Endothelial cell of umbilical vein (primary cell): ENCODE data around the gene ATXN10. TPM values are rescaled to one million over a fixed set of nuclear protein-coding genes. Genes with fewer than 3 reads are reported as not detected.

Experiments
- BruUV-seq: library from RNA; stranded (reverse); fragments of 400-500 nt; replicated peaks from 2 replicates; lab custom pipeline; 2021; lab: Mats Ljungman, UMichigan
- CTCF ChIA-PET: fragments of 300-600, 350-600 bp; sonication (Branson Sonifier 250); formaldehyde crosslinking; loops from one replicate; lab custom pipeline; 2021; ENCODE audit warnings: antibody characterized with exemption, inconsistent platforms; lab: Charles Lee
- POLR2A ChIA-PET: fragments of 300-600, 350-600 bp; sonication (Branson Sonifier 250); formaldehyde crosslinking; loops from one replicate; lab custom pipeline; 2021; ENCODE audit warnings: antibody characterized with exemption, inconsistent platforms; lab: Charles Lee
- DNase-seq: peaks from one replicate; pipeline ENCODE4 v3.0.0-alpha.2; 2011; ENCODE audit warnings: low read depth, low spot score
- FAIRE-seq: peaks from 2 replicates; lab custom pipeline; 2011; peaks lifted over from hg19 to GRCh38; lab: Jason Lieb, UNC
- H2AFZ ChIP-seq: 2 replicates; pipeline ENCODE4 v1.6.0; 2012; ENCODE audit warnings: low read depth, low read length, control low read depth, inconsistent platforms
- H3K27ac ChIP-seq: 2 replicates; pipeline ENCODE4 v1.5.1; 2011; ENCODE audit warnings: low read depth, mild to moderate bottlenecking, control low read depth, low read length, moderate library complexity; ENCODE audit not compliant: insufficient read depth
- H3K27me3 ChIP-seq, 2 experiments: 2 replicates each; pipeline versions ENCODE4 v1.6.0 to v1.6.1; 2011; ENCODE audit warnings: low read length in 2 of 2, mixed read lengths in 1 of 2; ENCODE audit not compliant: control insufficient read depth in 2 of 2, insufficient read depth in 2 of 2
- H3K36me3 ChIP-seq, 2 experiments: 2 replicates in 1 of 2; 3 replicates in 1 of 2; pipeline ENCODE4 v1.5.1; 2011; ENCODE audit warnings: low read length in 2 of 2, mild to moderate bottlenecking in 1 of 2, moderate library complexity in 1 of 2; ENCODE audit not compliant: control insufficient read depth in 2 of 2, insufficient read depth in 2 of 2; ENCODE audit errors: extremely low read depth in 1 of 2
- H3K4me1 ChIP-seq: 3 replicates; pipeline ENCODE4 v1.5.1; 2011; ENCODE audit warnings: mild to moderate bottlenecking, low read length; ENCODE audit not compliant: control insufficient read depth, insufficient read depth; ENCODE audit errors: extremely low read depth
- H3K4me2 ChIP-seq: 2 replicates; pipeline ENCODE4 v1.6.1; 2011; ENCODE audit warnings: low read length, control low read depth, mixed read lengths; ENCODE audit not compliant: insufficient read depth
- H3K4me3 ChIP-seq, 3 experiments: fragments of 200-600 bp in 1 of 3; sonication (generic), shearing (Covaris generic) in 1 of 3; replicated peaks in 1 of 3; 2 replicates each; pipeline ENCODE4 v1.5.1; 2011 to 2016; ENCODE audit warnings: control low read depth in 3 of 3, low read length in 3 of 3, mild to moderate bottlenecking in 2 of 3, inconsistent platforms in 1 of 3, low read depth in 1 of 3, moderate library complexity in 1 of 3; ENCODE audit not compliant: insufficient read depth in 1 of 3
- H3K79me2 ChIP-seq: 2 replicates; pipeline ENCODE4 v1.6.0; 2012; ENCODE audit warnings: low read length, inconsistent platforms; ENCODE audit not compliant: control insufficient read depth, insufficient read depth
- H3K9ac ChIP-seq: replicated peaks from 2 replicates; pipeline ENCODE3; 2011; ENCODE audit warnings: low read length, control low read depth; ENCODE audit not compliant: insufficient read depth; ENCODE audit errors: extremely low read depth
- H3K9me1 ChIP-seq: replicated peaks from 3 replicates; pipeline ENCODE4 v1.6.0; 2011; ENCODE audit warnings: mild to moderate bottlenecking, low read length; ENCODE audit not compliant: control insufficient read depth, insufficient read depth; ENCODE audit errors: extremely low read depth
- H3K9me3 ChIP-seq: replicated peaks from 2 replicates; pipeline ENCODE4 v1.5.1; 2012; ENCODE audit warnings: low read length, inconsistent platforms; ENCODE audit not compliant: control insufficient read depth, insufficient read depth
- H4K20me1 ChIP-seq: replicated peaks from 2 replicates; pipeline ENCODE3; 2011; ENCODE audit warnings: mild to moderate bottlenecking, low read length; ENCODE audit not compliant: control insufficient read depth, insufficient read depth; ENCODE audit errors: extremely low read depth
- EZH2 ChIP-seq: IDR thresholded peaks from 2 replicates; pipeline ENCODE4 v1.6.1; 2012; ENCODE audit warnings: borderline replicate concordance, low read depth, mild to moderate bottlenecking, moderate library complexity, low read length, inconsistent platforms; ENCODE audit not compliant: severe bottlenecking
- FOS ChIP-seq: IDR thresholded peaks from 2 replicates; pipeline ENCODE4 v1.6.1; 2011; ENCODE audit warnings: mild to moderate bottlenecking, low read length, moderate library complexity, borderline replicate concordance; ENCODE audit not compliant: insufficient read depth
- GATA2 ChIP-seq: IDR thresholded peaks from 2 replicates; pipeline ENCODE4 v1.7.0; 2011; ENCODE audit warnings: low read depth, mild to moderate bottlenecking, moderate library complexity, mixed read lengths, low read length; ENCODE audit not compliant: insufficient read length, insufficient read depth
- JUN ChIP-seq: IDR thresholded peaks from 2 replicates; pipeline ENCODE4 v1.6.1; 2011; ENCODE audit warnings: borderline replicate concordance, low read depth; ENCODE audit not compliant: insufficient read length, insufficient read depth
- MYC ChIP-seq: IDR thresholded peaks from one replicate; pipeline ENCODE4 v1.6.1; 2011; ENCODE audit warnings: mild to moderate bottlenecking, low read depth, low read length
- POLR2A ChIP-seq: IDR thresholded peaks from 2 replicates; pipeline ENCODE4 v1.6.1; 2012; ENCODE audit warnings: low read depth, mild to moderate bottlenecking, control low read depth, low read length
- POLR2AphosphoS5 ChIP-seq: IDR thresholded peaks from 2 replicates; pipeline ENCODE4 v1.6.1; 2012; ENCODE audit warnings: low read depth, mild to moderate bottlenecking, control low read depth, low read length, moderate library complexity; ENCODE audit not compliant: insufficient read depth
- dilution Hi-C: fragments of 300-500 bp; cut with MboI; formaldehyde crosslinking; loops from one replicate; pipeline ENCODE4 v1.15.0; 2019; ENCODE audit warnings: low sequenced_read_pairs; ENCODE audit not compliant: extremely low pct_ligation_motif_present
- intact Hi-C: fragments of 100-400 bp; cut with micrococcal nuclease; formaldehyde crosslinking; loops from one replicate; pipeline ENCODE4 v1.10.0; 2022
- polyA plus RNA-seq, 4 experiments: library from polyadenylated mRNA; depleted of rRNA in 3 of 4; stranded (reverse) in 3 of 4; unstranded in 1 of 4; fragments of >200 nt; gene quantifications; 2 replicates each; pipeline versions ENCODE4 v1.2.1 to v1.2.3, GENCODE V29; 2011 to 2012; ENCODE audit warnings: missing spikeins in 1 of 4
- total RNA-seq: library from RNA; stranded (reverse); gene quantifications from 2 replicates; pipeline ENCODE4 v1.2.3, GENCODE V29; 2021
- TF ChIP-seq, protein P1 (sequence below), 2 donors: IDR thresholded peaks; 1 replicate in 1 of 2; 2 replicates in 1 of 2; pipeline ENCODE4 v1.5.1; 2011; ENCODE audit warnings: low read length in 2 of 2, mild to moderate bottlenecking in 2 of 2, moderate library complexity in 2 of 2, control low read depth in 1 of 2, inconsistent platforms in 1 of 2, low read depth in 1 of 2; ENCODE audit not compliant: insufficient read depth in 1 of 2; ENCODE audit errors: extremely low read depth in 1 of 2
- TF ChIP-seq, protein P2 (sequence below): IDR thresholded peaks from 2 replicates; pipeline ENCODE4 v1.6.1; 2011; ENCODE audit not compliant: insufficient read depth, insufficient read length

The ATXN10 gene
- total and polyA plus RNA-seq, 2 donors (not counting 3 experiments of a cell fraction or from before 2014, with no cell fraction given), result 73.2 to 91.9 TPM

DNA sequence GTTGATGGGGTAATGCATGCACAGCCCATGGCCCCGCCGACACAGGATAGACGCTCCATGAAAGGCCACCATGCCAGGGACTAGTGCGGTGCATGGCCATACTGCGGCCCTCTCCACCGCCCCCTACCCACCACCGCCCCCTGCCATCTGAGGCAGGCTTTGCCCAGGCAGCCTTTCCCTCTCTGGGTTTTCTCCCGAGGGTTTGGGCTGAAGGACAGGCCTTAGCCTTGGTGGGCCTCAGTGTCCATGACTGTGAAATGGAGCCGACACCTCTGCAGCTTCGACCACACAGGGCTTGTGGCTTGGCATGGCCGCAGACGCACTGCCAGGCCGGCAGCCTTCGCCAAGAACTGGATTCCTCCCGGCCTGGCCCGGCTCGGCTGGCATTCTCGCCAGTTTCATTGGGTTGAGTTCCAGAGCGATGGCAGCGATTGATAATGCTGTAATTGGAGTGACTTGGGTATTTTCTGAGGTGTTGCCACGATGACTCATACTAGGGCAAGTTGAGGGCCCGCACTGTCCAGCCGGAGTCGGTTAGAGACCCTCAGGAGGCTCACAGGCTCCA lies 194.0 kb downstream of the ATXN10 start:
- no peaks in the 10 kb centered on the region for H3K79me2 ChIP-seq
- H3K9me1 ChIP-seq, result no peaks in the 10 kb centered on the region
- H3K27me3 ChIP-seq, result peaks cover 28 to 57% of the 10 kb centered on the region in 2 experiments
- dilution Hi-C loops (no loop called here), intact Hi-C loops (loop anchor here (1.0 to 2.0 kb wide), 2 partner anchors 220 to 287 kb away; no protein-coding TSS in a partner anchor)
- POLR2A ChIA-PET, result no interaction called here
- no TSS peak for BruUV-seq
- DNase-seq (no peak), FAIRE-seq (no peak)
- no peaks in the 10 kb centered on the region for H4K20me1 ChIP-seq
- no peak overlapping the region for H3K4me2 ChIP-seq
- no peak overlapping the region for H3K4me3 ChIP-seq
- no peaks in the 10 kb centered on the region for H3K36me3 ChIP-seq
- no peaks in the 10 kb centered on the region for H3K4me1 ChIP-seq
- H2AFZ ChIP-seq, result no peak overlapping the region
- H3K9ac ChIP-seq, result no peak overlapping the region
- no peak for TF ChIP-seq EZH2
- no peak for TF ChIP-seq GATA2
- no peak for TF ChIP-seq POLR2A
- no peak for TF ChIP-seq MYC
- TF ChIP-seq, protein P1, sequence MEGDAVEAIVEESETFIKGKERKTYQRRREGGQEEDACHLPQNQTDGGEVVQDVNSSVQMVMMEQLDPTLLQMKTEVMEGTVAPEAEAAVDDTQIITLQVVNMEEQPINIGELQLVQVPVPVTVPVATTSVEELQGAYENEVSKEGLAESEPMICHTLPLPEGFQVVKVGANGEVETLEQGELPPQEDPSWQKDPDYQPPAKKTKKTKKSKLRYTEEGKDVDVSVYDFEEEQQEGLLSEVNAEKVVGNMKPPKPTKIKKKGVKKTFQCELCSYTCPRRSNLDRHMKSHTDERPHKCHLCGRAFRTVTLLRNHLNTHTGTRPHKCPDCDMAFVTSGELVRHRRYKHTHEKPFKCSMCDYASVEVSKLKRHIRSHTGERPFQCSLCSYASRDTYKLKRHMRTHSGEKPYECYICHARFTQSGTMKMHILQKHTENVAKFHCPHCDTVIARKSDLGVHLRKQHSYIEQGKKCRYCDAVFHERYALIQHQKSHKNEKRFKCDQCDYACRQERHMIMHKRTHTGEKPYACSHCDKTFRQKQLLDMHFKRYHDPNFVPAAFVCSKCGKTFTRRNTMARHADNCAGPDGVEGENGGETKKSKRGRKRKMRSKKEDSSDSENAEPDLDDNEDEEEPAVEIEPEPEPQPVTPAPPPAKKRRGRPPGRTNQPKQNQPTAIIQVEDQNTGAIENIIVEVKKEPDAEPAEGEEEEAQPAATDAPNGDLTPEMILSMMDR (IDR thresholded peaks at IDR 0.05; ENCODE audit: extremely low read depth in 1 of 2, insufficient read depth in 1 of 2, low read depth in 1 of 2, low read length in 2 of 2), result no peak
- TF ChIP-seq, protein P2, sequence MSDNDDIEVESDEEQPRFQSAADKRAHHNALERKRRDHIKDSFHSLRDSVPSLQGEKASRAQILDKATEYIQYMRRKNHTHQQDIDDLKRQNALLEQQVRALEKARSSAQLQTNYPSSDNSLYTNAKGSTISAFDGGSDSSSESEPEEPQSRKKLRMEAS, result no peak
- no peak for TF ChIP-seq FOS
- TF ChIP-seq POLR2AphosphoS5, result no peak
- no peak for TF ChIP-seq JUN
- no peak overlapping the region for H3K27ac ChIP-seq
- CTCF ChIA-PET, result interaction anchor here (1.1 to 4.2 kb wide), 7 partner anchors 11 to 222 kb away, joined by 4 to 22 read pairs (median 6); no protein-coding TSS in a partner anchor
- no peaks in the 10 kb centered on the region for H3K9me3 ChIP-seq
